GM19328 (cell line): Measurements from ENCODE around the gene SH2D3C.
"Not testable (repeated sequence)": the region's sequence is repeated elsewhere in the genome, so short reads cannot be mapped to it uniquely, and the experiment has no call there.

ENCODE experiments used
- ATAC-seq: cut with Tn5 transposase; IDR thresholded peaks from one replicate; pipeline ENCODE4 v1.9.1; 2021; ENCODE audit warnings: mild to moderate bottlenecking, moderate library complexity; ENCODE audit not compliant: unreplicated experiment

Gene SH2D3C

DNA sequence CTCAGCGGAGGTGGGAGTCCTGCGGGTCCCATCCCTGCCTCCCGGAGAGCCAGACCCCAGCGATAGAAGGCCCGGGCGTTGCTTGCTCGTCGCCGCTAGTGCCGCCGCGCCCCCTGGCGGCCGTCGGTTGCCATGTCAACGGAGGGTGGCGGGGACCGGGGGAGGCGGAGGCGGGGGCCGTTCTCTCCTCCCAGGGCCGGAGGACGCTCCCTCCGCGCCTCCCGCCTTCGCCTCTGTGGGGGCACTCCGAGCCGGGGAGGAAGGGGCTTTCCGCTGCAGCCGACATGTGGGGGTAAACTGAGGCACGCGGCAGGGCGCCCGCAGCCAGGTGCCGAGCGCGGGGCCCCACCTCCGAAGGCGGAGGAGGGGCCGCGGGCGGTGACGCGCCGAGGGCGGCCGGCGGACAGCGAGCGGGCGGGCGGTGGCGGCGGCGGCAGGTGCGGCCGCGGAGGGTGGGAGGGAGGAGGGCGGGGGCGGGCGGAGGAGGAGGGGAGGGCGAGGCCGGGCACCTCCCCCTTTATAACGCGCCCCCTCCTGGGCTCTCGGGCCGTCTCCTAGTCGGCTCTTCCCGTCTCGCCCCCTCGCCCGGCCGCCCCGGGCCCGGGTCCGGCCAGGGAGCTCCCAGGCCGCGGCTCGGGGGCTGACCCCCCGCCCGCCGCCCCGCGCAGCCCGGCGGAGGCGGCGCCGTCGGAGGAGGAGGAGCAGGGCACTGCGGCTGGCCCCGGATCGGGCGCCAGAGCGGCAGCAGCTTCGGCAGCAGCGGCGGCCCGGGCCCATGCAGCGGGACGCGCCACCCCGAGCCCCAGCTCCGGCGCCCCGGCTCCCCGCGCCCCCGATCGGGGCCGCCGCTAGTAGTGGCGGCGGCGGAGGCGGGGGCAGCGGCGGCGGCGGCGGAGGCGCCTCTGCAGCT, 6.8 kb upstream of the SH2D3C start:
- ATAC-seq: peak; percentile 45

DNA sequence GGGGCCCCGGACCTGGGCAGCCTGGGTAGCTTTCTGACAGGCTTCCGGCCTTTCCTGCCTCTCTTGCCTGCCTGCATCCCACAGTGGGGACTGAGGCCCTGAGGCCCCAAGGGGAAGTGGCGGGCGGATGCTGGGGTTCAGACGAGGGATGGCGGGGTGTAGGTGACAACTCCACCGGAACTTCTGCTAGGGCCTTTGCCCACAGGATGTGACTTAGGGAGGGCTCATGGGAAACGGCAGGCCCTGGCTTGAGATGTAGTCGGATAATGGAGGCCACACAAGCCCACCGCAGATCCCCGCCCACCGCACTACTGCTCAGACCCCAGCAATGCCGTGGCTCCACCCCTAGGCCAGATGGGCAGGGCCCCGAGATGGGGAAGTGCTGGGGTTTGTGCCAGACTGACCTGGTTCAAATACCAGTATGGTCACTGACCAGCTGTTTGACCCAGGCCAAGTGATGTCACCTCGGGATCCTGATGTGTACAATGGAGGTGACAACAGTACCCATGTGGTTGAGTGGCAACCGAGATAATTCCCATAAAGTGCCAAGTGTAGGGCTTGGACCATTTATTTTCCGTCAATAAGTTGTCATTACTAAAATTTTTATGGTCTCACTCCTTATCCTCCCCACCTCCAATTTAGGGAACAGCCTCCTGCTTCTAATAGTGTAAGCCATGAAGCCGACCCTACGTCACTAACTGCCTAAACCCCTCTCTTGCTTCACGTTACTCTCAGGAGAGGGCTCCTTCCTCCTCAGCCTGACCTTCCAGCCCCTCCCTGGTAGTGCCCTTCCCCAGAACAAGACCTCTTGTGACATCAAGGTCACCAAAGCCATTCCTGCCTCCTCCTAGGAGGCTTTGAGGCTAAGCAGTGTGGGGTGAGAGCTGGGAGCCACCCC, 4.9 kb upstream of the SH2D3C start:
- ATAC-seq: no peak

DNA sequence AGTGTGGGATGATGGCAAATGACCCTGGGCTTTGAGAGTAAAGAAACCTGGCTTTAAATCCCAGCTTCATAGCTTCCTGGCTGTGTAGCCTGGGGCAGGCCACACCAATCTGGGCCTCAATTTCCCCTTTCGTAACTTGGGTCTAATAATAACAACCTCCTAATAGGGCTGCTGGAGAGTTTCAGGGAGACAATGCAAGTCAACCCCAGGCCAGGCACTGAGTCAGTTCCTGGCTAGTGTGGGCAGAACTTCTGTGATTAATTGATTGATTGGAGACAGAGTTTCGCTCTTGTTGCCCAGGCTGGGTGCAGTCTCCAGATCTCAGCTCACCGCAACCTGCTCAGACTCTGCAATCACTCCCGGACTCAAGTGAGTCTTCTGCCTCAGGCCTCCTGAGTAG, 3.3 kb upstream of the SH2D3C start:
- no peak for ATAC-seq

DNA sequence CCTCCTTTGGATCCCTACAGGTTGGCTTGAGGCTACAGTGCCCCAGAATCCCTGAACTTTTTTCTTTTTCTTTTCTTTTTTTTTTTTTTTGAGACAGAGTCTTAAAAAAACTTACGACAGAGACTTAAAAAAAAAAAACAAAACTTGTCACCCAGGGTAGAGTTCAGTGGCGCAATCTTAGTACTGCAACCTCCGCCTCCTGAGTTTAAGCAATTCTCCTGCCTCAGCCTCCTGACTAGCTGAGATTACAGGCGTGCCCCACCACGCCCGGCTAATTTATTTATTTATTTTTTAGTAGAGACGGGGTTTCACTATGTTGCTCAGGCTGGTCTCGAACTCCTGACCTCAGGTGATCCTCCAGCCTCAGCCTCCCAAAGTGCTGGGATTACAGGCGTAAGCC, 2.4 kb upstream of the SH2D3C start:
- not testable (repeated sequence) for ATAC-seq

DNA sequence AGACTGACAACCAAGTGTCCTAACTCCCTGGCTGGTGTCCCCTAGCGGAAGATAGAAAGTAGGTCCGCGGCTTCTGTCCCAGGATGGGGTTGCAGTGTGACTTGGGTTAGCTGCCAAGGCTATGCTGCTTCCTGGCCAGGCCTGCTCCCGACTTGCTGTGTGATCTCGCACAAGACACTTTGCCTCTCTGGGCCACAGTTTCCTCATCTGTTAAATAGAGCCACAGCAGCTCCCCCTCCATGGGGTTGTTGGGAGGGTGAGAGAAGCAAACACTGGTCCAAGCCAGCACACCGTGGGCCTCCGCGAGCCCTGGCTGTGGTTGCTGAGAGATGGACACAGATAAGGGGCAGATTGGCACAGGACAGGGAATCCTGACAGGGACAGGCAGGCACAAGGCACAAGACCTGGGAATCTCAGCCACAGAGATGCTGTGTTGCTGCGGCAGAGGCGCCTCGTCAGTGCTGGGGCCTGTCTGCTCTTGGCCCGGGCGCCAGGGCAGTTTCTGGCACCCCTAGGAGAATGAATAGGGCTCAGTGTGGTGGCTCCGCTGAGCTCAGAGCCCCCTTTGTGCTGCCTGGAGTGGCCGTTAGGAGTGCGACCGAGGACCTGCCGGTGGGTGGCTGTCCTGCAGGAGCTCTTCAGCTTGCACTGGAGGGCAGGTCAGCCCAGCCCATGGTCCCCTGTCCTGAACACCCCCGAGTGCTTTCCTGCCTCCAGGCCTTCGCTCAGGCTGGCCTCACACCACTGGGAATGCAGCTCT, 1.8 kb upstream of the SH2D3C start:
- no peak for ATAC-seq

DNA sequence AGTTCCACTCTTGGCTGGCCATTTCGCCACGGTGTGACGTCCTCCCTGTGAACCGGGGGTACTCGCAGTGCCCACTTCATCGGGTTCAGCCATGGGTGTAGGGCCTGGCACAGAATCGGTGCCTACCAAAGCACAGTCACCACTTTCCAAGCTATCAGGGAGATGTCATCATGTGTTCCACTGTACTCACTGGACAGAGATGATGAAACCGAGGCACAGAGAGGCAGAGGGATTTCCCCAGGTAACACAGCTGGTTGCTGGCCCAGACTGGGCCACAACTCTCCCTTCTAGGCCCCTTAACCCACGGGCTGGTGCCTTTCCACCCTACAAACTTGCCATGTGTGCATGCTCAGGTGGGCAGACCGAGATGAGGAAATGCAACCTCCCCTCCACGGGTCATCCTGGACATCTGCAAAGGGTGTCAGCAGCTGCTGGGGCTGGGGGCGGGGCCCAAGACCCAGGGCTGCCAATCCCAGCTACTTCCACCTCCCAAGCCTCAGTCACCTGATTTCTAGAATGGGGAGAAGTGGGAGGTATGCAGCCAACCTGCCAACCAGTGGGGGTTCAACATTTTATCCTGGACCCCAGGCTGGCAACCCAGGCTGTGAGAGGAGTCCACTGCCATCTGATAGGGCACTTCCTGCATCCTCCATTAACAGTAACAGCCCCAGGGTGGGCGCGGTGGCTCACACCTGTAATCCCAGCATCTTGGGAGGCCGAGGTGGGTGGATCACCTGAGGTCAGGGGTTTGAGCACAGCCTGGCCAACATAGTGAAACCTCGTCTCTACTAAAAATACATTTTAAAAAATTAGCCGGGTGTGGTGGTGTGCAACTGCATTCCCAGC, 893 bp upstream of the SH2D3C start:
- ATAC-seq: no peak

DNA sequence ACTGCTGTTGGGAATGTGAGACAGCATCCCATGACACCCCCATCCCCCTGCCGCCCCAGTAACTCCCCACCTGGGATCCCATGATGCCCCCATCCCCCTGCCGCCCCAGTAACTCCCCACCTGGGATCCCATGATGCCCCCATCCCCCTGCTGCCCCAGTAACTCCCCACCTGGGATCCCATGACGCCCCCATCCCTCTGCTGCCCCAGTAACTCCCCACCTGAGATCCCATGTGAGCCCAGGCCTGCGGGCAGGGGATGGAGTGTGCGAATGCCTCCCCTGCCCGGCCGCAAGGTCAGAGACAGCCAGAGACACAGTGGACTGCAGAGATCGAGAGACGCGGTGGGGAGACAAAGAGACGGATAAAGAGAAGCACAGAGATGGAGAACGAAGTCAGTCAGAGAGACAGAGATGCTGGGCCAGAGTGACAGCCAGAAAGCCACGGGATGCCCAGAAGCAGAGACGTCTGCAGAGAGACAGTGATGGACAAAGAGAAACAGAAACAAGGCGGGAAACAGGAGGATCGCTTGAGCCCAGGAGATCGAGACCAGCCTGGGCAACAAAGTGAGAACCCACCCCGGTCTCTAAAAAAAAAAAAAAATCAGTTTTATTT, 992 bp downstream of the SH2D3C start:
- ATAC-seq: no peak

DNA sequence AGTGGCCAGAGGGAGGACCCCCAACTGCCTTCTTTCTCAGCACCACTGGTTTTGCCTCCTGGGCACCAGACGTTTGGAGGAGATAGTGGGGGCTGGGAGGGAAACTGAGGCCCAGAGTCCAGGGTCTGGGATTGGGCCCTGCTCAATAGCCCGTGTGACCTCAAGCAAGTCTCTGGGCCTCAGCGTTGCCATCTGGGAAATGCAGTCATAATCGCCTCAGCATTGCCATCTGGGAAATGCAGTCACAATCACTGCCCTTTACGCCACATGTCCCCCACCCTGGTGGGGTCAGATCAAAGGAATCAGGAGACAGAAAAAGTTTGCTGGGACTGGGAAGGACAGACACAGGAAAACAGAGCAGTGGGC, 1.6 kb downstream of the SH2D3C start:
- ATAC-seq: no peak

DNA sequence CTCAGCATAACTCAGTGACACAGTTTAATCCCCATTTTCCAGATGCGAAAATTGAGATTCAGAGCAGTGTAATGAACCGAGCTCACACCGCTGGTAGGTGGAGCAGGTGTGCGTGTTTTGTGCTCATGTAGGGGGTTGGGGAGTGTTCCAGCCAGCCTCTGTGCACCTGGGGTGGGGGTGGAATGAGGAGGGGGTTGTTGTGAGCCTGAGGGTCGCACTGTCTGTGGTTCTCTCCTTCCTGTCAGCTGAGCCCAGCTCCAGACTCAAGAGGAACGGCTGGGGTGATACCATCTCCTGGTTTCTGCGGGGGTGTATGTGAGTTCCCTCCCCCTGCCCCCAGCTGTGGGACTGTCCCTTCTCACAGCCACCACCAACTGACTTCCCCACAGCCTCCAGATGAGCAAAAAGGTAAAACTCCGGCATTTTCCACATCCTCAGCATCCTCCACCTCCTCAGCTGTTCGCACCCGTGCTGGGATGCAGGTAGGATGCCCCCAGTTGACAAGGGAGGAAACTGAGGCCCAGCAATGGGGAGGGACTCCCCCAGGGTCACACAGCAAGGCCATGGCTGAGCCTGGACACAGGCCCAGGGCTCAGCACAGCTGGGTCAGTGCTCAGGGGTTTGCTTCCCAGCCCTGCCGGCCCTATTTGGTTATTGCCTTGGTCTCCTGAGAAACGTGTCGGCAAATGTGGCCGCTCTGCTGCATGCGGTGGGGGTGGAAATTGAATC, 2.1 kb downstream of the SH2D3C start:
- ATAC-seq: no peak

DNA sequence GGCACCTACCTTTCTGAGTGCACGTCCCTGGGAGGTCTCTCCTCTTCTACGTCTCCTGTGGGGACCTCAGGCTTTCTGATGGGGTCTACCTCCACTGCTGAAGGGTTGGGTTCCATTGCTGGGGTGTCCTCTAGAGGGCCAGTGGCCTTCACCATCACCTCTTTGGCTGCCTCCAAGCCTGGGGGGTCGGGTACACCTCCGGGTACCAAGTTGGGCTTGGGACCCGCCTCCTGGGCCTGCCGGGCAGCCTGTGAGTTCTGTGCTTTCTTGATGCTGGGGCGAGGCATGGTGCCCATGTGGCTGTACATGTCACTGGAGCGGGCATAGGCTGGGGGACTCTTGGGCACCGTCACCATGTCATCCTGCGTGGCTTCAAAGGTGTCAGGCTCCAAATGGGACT, 4.5 kb downstream of the SH2D3C start:
- ATAC-seq: no peak

DNA sequence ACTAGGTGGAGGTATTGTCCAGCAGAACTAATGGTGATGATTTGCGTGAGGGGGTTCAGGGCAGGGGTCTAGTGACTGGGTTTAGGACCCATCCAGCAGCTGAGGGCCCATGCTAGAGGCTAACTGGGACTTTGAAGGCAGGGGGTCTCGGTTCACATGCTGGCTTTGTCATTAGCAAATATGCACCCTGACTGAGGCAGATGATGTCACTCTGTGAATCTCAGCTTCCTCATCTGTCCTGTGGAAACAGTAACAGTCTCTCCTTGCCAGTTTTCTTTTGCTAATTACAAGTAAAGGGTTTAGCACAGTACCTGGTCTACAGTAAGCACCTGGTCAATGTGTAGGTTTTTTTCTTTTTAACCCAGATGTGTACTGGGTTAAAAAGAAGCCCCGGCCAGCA, 5.2 kb downstream of the SH2D3C start:
- ATAC-seq: no peak

DNA sequence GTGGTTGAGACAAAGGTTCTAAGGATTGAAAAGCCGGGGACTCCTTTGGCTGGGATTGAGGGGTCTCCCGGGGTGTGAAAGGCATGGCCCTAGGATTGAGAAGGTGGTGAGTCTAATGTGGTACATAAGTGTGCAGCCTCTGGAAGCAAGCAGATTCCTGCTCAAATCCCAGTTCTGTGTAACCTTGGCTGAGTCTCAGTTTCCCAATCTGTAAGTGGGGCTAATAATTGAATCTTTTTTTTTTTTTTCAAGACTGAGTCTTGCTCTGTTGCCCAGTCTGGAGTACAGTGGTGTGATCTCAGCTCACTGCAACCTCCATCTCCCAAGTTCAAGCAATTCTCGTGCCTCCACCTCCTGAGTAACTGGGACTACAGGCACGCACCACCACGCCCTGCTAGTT, 5.9 kb downstream of the SH2D3C start:
- ATAC-seq: no peak

DNA sequence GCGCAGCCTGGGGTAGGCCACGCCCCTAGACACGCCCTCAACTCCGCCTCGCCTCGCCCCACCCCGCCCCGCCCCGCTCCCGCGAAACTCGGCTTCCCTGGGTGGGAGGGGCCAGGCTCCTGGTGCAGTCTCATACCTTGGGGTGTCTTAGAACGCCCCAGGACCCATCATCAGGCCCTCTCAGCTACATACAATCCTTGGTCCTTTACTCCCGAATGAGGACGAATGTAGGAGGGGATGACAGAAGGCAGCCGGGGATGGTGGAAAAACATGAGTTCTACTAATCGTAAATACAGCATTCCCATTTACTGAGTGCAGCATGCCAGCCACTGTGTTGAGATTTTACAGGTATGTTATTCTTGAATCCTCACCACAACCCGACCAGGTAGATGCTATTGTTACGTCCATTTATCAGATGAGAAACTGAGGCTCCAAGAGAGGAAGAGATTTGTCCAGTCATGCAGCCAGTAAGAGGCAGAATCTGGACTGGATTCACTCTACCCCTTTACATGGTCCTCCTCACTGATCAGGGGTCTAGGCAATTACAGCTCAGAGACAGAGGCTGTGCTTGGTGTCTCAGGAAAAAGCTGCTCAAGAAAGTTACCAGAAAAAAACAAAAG, 6.8 kb downstream of the SH2D3C start:
- ATAC-seq: no peak

DNA sequence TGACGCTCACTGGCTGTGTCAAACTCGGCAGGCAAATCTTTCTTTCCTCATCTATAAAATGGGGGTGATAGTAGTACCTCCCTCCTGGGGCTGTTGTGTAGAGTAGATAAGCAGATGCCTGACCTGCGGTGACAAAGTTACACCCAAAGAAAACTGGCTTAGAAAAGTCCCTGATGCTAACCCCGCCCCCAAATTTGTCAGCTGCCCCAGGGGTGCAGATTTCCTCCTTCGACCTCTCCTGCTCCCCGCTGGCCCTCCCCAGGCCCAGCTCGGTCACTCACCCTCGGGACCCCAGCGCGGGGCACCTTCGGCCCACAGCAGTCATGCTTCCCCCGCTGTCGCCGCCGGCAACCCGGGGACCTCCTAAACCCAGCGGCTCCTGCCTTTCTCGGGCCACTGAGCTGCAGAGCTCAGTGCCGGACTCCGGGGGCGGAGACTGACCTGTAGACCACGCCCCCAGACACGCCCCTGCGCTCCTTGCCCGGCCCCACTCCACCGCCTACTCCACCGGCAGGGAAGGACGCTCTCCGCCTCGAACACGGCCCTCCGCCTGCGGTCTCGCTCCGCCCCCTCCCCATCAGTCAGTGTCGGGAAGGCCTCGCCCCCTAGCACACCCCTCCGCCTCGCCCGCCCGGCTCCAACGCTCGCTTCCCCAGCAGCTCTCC, 7.4 kb downstream of the SH2D3C start:
- ATAC-seq: peak; percentile 83

DNA sequence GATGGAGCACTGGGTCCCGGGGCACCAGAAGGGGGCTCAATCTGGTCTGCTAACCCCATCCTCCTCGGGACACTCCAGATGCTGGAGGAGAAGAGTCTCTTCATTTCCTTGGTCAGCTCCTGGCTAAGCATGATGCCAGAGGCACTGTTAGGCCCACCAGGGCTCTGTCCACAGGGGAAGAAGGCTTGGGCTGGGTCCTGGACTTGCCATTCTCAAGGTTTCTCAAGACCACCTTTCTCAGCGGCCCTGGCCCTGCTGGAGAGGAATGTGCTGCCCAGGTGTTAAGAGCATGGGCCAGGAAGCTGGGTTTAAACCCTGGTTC, 7.9 kb downstream of the SH2D3C start:
- no peak for ATAC-seq

DNA sequence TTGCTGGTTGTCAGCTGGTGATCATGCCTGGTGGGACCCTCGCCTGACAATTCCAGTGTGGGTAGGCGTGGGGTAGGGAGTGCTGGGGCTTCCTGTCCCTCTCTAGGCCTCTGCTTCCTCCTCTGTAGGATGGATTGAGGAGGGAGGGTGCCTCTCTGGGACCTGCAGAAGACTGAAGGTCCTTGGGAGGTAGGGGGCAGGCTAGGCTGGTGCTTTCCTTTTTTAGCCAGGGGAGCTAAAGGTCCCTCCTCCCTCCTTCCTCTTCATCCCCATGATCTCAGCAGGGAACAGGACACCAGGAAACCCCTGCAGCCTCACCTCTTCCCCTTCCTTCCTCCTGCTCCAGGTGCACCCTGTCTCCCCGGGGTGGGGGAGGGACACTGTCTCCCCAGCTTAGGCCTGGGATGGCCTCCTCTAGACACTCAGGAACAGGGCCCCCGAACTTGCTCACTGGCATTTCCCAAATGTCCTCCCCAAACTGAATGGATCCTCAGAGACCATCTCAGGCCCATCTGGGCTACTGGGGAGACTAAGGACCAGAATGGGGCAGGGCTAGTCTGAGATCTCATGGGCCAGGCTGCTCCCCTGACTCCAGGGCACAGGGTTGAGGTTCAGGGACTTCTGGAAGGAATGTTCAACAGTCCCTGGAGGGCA, 8.4 kb downstream of the SH2D3C start:
- no peak for ATAC-seq

DNA sequence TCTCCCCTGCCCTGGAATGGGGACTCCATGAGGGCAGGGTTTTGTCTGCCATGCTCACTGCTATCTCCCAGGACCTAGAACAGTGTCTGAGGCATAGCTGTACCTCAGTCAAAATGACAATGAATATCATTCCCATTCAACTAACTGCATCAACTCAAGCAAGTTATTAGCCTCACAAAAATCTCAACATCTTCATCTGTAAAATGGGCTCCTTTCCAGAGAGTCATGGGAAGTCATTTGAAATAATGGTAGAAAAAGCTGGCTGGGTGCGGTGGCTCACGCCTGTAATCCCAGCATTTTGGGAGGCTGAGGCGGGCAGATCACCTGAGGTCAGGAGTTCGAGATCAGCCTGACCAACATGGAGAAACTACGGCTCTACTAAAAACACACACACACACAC, 9.4 kb downstream of the SH2D3C start:
- ATAC-seq: no peak

DNA sequence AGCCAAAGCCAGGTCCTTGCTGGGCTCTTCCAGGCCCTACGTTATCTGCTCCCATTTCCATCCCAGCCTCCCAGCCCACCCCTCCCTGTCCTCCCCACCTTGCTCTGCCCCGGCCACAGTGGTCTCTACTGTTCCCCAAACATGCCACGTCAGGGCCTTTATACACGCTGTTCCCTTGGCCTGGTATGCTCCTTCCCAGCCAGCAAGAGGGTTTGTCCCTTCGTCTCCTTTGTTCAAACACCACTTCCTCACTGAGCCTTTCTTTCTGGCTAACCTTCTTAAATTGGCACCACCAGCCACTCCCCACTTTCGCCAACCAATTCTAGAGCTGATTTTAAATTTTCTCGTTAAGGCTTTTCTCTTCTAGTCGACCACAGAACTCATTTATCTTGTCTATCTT, 9.8 kb downstream of the SH2D3C start:
- ATAC-seq: no peak
